HG02642 (cell line): ENCODE results near the gene MDFI.

Experiments used
- ATAC-seq: cut with Tn5 transposase; IDR thresholded peaks from one replicate; pipeline ENCODE4 v1.9.1; 2021; ENCODE audit warnings: mild to moderate bottlenecking; ENCODE audit not compliant: unreplicated experiment, poor library complexity

MDFI gene

DNA sequence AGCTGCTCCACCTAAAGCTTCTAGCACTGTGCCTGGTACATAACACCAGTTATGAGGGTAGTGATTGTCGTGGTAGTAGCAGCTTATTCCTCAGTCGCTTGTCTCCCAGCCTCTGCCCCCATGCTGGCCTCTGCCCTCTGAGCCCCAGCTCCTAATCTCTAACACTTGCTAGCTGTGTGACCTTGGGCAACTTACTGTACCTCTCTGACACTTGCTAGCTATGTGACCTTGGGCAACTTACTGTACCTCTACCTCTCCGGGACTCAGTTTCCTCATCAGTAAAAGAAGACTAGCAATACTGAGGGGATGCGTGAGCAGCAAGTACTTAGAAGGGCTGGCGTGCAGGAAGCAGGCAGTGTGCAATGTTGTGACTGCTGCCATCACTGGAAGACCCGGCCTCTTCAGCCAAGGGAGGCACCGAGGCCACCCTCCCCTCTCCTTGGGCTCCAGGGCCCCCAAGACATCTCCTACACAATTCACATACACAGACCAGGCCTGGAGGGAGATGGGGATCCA lies 9.9 kb downstream of the MDFI start:
- no peak for ATAC-seq

DNA sequence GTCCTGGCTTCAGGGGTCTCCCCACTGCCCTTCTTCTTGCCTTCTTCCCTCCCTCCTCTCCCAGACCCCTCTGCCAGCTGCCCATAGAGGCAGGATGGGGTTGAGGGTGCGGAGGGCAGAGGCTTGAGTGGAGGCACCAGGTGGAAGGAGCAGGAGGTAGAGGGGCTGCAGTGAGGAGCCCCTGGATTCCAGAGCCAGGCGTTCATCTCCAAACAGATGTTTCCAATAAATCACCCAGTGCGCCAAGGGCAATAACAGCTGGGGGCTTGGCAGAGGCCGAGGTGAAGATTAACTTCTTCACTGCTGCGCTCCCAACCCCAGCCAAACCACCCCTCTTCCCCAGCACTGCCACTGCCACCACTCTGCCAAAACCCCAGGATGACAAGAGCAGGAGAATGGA lies 10.7 kb downstream of the MDFI start:
- no peak for ATAC-seq

DNA sequence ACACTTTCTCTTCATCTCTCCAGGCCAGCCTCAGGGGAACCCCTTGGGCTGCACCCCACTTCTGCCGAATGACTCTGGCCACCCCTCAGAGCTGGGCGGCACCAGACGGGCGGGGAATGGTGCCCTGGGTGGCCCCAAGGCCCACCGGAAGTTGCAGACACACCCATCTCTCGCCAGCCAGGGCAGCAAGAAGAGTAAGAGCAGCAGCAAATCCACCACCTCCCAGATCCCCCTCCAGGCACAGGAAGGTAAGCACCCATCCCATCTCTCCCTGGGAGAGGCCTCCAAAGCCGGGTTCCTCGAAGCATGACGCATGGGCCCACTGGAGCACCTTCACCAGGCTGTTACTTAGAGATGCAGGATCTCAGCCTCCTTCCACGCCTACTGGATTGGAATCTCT lies 11.3 kb downstream of the MDFI start:
- no peak for ATAC-seq

DNA sequence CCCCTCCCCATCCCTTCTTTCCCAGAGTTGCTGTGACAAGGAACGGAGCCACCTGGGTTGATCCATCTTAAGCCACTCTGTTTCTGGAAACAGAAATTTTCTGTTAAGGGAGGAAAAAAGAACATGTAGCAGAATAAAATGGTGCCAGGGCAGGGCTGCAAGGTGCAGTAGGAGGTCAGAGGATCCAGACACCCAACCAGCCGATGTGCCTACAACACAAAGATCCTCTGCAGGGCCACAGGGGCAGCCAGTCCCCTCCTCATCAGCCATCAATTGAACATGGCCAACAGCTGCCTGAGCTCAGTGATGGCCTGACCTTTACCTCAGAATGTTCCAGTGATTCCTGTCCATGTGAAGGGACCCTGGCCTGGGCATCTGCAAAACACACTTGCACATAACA lies 11.9 kb downstream of the MDFI start:
- ATAC-seq = no peak

DNA sequence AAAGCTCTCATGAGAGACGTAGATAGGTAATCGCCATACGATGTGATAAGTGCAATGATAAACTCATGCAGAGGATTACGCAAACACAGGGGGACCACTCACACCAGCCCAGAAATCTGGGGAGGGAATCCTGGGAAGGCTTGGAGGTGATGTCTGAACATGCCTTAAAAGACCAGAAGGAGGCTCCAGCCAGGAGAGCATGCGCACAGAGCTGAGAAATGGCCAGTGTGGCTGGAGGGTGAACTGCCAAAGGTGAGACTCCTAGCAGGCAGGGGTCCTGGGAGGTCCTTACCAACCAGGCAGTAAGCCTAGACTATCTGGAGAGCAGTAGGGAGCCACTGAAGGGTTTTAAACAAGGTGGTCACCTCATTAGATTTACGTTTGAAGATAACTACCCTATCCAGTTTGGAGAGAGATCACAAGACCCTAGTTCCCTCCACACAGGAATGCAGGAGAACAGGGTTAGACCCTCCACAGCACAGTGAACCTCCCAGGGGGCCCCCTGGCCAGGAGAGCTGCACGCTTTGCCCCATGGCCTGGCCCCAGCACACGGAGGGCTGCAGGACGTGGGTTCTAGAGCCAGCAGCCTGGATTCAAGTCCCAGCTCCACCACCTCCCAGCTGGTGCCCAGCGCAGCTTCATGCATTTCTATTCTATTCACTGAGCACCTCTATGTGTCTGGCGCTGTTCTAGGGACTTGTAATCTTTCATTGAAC lies 13.1 kb downstream of the MDFI start:
- ATAC-seq = no peak

DNA sequence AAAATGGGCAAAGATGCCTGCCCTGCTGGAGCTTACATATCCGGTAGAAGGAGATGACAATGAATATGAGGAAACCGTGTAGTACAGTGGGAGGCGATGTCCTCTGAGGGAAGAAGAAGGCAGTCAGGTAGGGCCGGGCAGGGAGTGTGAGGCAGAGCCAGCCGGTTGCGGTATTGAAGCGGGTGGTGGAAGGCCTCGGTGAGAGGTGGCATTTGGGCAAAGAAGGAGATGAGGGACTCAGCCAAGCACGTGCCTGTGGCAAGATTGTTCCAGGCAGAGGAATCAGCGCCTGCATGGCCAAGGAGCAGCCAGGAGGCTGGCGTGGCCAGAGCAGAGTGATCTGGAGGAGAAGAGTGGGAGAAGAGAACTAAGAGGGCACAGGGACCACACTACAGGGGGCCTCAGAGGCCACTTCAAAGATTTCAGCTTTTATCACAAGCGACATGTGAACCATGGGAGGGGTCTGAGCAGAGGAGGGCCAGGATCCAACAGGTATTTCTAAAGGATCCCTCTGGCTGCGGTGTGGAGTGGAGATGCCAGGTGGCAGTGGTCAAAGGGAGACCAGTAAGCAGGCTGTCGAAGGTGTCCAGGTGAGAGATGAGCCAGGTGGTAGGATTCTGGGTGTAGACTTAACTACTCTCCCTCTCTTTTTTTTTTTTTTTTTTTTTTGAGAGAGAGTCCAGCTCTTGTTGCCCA lies 13.8 kb downstream of the MDFI start:
- ATAC-seq = no peak

DNA sequence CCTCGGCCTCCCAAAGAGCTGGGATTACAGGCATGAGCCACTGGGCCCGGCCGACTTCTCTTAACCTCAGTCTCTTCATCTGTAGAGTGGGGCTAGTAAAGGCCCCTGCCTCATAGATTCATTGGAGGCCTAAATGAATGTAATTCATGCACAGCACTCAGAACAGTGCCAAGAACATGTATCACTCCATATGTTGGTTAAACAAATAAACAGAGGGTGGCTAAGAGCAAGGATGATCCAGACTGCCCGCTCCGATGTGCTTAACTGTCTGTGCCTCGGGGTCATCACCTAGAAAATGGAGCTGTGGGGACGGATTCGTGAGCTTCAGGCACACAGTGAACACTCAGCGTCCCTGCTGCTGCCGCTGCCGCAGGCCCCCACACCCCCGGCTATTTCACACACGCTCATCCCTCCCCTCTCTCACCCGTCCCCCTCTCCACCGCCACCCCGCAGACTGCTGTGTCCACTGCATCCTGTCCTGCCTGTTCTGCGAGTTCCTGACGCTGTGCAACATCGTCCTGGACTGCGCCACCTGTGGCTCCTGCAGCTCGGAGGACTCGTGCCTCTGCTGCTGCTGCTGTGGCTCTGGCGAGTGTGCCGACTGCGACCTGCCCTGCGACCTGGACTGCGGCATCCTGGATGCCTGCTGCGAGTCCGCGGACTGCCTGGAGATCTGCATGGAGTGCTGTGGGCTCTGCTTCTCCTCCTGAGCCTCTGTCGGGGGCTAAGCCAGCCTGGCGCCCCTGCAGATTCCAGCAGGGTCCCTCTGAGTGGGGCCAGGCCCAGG lies 14.8 kb downstream of the MDFI start:
- no peak for ATAC-seq

DNA sequence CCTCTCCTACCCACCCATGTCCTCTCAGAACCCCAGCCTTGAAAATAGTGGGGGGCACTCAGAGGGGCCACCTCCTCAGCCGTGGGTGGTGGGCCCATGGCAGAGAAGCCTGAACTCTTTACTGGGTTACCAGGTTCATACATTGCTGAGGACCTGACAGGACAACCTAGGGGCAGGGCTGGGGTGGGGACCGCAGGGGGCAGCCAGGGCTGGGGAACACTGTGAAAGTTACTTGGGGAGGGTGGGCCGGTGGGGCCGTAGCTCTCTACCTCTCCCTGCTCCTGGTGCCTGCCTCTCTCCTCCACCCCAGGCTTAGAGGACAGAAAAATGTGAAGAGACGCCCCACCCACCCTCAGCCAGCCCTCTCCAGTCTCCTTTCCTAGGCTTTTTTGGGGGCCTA lies 15.4 kb downstream of the MDFI start:
- no peak for ATAC-seq

DNA sequence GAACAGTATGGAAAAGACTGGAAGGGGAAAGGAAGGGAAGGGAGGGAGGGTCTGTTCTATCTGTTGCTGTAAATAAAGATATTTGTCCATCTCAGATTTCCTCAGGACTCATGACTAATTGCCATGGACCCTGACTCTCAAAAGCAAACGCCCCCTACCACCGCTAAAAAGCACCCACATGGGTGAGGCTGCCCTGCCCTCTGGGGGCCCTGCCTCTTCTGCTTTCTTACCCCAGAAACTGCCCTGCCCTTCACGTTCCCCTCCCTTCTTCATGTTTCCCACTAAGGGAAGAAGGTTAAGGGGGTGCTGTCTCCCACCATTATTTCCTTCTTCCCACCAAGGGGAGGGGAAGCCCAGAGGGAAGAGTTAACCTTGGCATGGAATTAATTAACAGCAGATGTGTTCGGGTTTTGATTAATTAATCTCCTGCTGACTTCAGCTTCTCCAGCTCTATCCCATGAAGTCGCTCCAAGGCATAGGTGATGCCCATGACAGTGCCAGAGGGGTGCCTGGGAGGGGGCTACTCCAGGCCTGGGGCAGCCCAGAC lies 16.0 kb downstream of the MDFI start:
- ATAC-seq = no peak

DNA sequence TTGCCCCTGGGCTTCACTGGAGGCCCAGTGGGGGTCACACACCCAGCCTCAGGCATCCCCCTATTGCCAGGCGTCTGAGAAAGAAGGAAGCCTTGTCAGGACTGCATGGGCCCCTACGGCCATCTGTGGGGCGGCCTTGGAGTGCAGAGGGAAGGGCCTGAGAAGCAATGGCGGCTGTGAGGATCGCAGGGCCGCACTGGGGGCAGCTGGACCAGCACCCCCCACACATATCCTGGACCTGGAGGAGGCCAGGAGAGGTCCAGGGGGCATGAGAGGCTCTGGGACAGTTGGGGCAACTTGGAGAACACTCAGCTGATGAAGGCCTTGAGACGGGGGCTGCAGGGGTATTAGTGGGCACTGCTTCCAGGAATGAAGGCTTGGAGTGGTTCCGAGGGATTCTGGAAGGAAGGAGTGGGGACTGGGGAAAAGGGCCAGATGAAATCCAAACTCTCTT lies 16.5 kb downstream of the MDFI start:
- ATAC-seq = no peak

DNA sequence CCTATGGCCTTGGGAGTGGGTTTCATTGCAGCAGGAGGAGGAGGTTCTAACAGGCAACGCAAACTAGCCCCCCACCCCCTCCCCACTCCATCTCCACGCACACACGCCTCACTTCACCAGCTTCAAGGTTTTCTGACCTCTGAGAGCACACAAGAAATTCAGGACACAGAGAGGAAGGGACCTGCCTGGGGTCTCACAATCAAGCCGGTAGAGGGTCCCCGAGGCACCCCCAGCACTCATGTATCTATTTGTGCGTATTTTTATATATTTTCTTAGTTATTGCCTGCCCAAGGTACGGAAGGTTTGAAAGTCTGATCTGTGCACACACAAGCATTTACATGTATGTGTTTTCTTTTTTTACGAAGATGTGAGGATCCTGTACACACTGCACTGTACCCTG lies 16.9 kb downstream of the MDFI start:
- ATAC-seq = no peak

DNA sequence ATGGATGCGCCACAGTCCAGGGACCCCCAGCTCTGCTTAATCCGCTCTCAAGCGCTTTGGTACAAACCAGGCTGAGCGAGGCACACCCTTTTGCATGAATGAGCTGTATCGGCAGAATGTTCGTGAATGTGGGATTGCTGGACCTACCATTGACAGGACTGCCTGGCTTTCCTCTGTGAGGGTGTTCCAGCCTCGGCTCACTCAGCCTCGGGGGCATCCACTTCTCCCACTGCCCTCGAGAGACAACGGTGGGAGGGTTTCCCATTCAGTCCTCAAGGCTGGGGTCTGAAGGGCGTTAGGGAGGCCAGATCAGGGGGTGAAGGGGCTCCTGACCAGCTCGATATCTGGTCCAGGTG lies 17.4 kb downstream of the MDFI start:
- ATAC-seq = no peak

DNA sequence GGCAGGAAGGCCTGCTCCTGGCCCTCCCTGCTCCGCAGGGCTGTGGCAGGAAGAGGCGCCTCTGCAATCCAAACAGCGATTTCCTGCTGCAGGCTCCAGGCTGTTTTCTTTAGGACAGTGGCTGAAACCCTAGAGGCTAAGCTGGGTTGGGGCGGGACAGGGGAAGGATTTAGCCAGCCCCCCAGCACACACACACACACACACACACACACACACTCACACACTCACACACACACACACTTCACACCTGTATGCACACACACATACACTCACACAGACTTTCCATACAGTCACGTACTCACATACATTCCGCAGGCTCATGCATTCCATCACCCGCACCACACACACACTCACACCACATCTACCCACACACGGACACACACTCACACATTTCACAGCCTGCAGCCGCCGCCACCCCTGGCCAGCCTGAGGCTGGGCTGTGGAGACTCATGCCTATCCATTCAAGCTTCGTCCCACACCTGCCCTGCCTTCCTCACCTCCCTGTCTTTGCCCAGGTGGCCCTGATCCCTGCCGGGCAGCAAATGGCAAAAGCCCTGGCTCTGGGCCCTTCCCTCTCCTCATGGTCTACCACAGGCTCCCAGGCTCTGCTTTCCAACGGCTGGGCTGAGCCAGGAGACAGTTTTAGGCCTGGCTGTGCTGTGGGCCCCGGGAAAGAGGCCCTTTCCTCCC lies 17.9 kb downstream of the MDFI start:
- no peak for ATAC-seq

DNA sequence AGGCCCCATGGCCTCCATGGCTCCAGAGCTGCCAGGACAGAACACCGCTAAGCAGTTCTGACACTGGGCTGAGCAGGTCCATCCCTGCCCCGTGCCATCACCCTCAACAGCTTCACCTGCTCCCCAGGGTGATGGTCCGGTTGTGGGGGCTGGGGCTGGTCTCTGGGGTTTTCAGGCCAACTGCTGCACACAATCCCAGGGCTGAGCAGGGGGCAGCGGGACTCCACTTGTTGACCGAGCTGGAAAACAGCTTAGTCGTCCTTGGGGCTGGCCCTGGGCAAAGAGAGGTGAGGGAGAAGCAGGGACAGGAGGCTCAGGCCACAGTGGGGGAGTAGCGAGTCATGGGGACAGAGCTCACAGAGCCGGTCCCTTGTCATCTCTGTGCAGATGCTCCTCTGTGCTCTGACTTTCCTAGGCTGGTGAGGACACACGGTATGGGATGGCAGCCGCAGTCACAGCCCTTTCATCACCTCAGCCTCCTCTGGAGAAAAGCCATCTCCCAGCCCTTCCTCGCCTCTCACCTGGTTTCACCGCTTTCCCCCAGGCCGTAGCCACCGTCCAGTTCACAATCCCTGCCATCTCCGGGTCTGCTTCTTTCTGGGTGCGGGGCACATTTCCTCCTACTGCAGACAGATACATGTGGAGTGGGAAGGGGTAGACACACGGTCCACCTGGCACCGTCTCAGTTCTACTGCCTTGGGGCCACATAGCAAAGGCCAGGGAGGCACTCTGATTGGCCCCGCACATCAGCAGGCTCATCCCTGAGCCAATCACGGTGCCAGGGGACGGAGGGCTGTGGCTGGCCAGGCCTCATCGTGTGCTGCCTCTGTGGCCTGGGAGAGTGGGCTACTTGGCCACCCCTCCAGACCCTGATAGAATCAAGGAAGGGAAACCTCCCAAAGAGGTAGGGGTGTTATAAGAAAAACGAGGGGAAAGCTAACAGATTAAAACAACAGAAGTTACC lies 19.1 kb downstream of the MDFI start:
- ATAC-seq = no peak

DNA sequence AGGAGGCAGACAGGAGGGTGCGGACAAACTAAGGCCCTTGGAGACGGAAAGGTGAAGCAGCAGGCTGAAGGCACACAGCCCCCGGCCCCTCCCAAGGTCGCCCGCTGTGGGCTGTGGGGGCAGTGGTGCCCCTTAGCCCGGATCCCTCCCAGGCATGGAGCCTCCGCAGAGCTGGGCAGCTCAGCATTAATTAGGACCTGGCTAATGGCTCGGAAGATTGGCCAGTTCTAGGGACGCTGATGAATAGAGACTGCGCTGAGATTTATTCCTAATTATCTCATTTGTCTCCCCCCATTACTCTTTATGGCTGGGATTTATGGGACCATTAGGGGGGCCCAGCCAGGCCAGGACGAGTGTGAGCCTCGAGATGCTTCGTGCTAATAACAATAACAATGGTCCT lies 20.4 kb downstream of the MDFI start:
- ATAC-seq = no peak

DNA sequence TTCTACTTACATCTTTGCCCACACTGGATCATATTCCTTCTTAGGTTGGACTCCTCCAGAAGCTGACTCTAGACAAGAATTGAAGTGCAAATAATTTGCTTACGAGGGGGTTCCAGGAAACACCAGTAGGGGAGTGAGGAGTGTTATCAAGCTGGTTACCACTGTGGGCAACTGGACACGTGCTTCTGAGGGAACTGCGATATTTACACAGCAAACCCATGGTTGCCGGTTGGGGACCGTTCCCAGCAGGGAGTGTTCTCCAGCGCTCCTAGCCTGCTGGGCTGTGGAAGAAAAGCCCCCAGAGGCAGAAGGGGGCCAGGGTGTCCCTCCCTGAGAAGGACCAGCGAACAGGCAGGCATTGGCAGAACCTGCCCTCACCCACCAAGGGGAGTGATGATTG lies 21.7 kb downstream of the MDFI start:
- no peak for ATAC-seq

DNA sequence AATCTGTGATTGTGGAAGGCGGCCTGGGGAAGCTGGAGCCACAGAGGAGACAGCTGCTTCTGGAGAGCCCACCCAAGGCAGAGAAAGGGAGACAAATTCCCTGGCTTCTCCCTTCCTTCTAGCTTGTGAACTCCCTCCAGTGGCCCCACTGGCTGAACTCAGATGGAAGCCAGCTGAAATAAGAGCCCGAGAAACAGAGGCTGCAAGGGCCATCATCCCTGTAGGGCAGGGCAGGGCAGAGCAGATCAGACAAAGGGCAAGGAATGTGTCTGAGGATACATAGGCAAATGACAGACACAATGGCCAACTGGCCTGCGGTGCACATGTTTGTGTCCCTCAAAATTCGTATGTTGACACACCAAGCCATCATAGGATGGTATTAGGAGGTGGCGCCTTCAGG lies 25.3 kb downstream of the MDFI start:
- ATAC-seq = no peak

DNA sequence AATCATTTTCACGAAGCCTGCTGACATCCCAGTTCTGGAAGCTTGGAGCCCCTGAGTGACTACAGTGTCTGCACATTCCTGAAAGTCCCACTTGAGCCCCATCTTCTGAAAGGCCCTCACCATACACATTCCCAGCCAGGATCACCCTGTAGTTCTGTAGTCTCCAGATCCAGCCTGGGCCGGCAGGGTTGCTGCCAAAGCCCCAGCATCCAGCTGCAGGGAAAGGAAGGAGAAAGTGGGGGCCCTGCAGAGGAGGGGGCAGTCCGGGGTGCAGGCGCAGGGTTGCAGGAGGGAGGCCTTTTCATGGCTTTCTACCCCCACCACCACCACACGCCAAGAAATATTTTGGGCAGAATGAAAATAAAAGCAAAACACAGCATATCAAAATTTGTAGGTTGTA lies 26.0 kb downstream of the MDFI start:
- ATAC-seq = no peak

DNA sequence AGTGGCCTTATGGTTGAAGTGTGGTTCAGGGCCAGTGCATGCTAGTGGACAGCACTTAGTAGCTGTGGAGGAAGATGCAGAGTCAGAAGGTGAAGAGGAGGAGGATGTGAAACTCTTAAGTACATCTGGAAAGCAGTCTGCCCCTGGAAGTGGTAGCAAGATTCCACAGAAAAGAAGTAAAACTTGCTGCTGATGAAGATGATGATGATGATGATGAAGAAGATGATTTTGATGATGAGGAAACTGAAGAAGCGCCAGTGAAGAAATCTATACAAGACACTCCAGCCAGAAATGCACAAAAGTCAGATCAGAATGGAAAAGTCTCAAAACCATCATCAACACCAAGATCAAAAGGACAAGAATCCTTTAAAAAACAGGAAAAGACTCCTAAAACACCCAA lies 28.9 kb downstream of the MDFI start:
- ATAC-seq = no peak
